ELR (cell line): ENCODE results near the gene ADAM33.

Experiments used
- DNase-seq: peaks from one replicate; pipeline ENCODE4 v3.0.0-alpha.2; 2015; ENCODE audit warnings: low read depth

The ADAM33 gene

GRCh38 chr20:3681931-3682781, at the start of gene ADAM33:
Gene ADAM33, minus strand, starts transcription at chr20:3682010. Its CDS starts 6 bp downstream, at chr20:3682004.
- DNase-seq, result peak; percentile 39

DNA sequence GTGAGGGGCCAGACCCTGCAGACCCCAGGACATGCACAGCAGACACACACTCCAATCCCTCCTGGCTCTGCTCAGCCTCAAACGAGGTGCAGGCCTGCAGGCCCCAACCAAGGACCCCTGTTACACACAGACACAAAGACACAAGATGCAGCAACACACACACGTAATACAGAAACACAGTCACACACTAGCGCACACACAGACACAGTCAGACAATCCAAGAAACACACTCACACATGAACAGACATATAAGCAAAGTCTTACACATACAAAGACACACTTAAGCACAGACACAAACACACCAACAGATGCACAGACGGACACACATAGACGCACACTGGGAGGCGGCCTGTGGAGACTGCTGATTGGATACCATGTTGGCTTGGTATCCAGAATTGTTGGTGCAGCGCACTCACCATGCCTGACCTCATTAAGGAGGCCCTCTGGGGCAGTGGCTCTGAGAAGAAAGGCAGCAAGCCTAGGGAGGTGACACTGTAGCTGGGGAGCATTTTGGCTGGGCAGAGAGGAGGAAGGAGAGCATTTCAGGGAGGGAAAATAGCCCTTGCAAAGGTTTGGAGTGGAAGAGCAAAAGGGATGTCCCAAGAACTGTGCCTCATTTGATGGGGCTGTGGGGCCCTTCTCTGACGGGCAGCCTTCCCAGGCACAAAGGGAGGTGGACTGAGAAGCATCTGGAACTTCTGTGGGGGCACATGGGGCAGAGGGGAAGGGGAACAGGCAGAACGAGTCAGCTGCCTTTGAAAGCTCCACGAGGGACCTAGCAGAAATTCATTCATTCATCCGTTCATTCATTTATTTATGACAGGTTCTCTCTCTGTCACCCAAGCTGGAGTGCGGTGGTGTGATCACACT, 49.2 kb upstream of the ADAM33 start:
- no peak for DNase-seq

DNA sequence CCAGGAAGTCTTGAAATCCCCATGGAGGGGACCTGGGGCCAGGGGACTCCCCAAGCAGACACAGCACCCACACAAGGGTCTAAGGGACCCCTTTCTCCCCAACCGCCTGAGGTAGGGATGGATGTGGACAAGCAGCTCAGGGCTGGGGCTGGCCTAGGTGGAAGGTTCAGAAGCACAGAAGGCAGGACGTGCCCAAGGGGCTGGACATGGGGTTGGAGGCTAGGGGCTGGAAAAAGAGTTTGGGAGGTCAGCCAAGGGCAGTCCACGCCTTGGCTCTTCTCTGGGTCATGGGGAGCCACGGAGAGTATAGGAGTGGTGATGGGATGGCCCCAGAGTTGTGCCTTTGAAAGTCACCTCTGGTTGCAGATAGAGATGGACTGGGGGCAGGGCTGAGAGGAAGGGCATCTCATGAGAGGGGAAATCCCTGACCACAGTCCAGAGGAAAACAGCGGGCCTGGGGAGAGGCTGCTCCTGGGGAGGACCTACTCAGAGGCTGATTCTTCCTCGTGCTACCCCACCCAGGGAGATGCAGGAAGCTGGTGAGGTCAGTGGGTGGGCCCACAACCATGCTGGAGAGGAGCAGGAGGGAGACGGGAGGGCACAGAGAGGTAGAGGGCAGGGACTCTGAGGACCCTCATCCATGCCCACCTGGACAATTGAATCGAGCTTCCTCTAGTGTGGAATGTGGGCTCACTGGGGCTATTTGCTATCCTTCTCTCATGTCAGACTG, 48.2 kb upstream of the ADAM33 start:
- DNase-seq, result no peak

DNA sequence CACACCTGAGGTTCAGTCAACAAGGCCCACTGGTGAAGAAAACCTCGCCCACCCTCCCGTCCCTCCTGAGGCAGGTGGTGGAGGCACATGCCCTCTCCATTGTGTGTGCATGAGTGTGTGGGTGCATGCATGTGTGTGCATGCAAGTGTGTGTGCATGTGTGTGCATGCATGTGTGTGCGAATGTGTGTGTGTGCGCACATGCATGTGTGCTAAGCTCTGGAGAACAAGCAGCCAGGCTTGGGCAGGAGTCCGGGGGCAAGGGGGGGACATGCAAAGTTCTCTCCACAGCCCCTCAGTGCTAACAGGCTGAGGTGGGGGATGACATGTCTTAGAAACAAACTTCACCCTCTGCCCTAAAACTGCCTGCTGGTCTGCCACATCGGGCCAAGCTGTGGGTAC, 47.6 kb upstream of the ADAM33 start:
- no peak for DNase-seq

DNA sequence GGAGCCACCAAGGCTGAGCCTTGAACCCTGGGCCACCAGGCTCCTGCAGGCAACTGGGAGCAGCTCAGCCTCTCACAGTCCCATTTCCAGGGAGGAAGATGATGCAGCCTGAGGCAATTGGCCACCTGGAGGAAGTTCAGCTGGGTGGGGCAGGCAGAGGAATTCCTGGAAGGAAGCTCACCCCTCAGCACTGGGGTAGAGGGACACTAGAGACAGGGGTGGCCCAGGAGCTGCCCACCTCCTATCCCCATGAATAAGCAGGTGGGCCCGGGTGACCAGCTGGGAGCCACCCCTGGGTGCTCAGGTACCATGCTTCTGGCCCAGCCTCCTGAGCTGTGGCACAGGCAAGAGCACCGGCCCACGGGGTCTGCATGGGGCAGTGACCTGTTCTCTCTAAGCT, 47.1 kb upstream of the ADAM33 start:
- DNase-seq, result no peak

DNA sequence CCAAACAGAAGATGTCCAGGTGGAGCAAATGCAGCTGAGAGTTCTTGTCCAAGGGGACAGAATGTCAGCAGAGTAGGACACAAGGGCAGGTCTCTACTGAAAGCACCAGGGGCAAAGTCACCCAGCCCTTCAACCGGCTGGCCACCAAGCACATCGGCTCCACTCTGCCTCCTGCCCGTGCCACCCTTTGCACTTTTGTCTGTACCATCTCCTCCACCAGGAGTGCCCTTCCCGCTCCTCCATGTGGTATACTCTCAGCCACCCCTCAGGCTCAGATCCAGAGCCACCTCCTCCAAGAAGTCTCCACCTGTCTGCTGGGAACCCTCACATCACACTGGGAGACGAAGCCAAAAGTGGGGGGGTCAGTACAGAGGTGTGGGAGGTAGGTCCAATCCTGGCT, 46.5 kb upstream of the ADAM33 start:
- DNase-seq, result no peak

DNA sequence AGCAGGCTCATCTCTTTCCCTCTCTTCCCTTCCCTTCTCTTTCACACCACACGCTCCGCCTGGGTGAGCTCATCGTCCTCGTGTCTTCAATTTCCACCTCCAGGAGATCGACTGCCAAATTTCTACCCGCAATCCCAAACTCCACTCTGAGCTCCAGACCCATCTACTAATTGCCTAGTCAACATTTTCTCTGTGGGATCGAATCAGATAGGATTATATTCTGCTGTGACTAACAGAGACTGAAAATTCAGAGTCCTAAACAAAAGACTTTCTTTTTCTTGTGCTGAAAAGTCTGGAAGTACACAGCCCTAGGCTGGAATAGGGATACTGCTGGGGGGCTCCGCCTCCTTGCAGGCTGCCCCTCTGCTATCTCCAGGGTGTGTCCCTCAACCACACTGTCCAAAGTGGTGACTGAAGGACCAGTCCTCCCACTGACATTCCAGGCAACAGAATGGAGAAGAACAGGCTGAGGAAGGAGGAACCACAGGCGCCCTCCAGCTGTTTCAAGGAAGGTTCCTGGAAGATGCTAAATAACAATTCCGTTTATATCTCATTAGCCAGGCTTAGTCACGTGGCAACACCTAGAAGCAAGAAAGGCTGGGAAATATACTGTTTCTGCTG, 45.7 kb upstream of the ADAM33 start:
- DNase-seq, result peak; percentile 49

DNA sequence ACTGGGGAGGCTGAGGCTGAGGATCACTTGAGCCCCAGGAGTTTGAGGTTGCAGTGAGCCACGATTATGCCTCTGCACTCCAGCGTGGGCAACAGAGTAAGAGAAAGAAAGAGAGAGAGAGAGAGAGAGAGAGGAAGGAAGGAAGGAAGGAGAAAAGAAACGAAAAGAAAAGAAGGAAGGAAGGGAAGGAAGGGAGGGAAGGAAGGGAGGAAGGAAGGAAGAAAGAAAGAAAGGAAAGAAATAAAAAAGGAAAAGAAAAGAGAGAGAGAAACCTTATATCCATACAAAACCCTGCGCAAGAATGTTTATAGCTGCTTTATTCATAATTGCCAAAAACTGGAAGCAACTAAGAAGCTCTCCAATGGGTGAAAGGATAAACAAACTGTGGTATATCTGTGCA, 42.5 kb upstream of the ADAM33 start:
- no peak for DNase-seq

- DNase-seq, result no peak
Measured at GRCh38 chr20:3723284-3723683, 41.5 kb upstream of the ADAM33 start.

- DNase-seq, result no peak
Measured at GRCh38 chr20:3721912-3722311, 40.1 kb upstream of the ADAM33 start.

DNA sequence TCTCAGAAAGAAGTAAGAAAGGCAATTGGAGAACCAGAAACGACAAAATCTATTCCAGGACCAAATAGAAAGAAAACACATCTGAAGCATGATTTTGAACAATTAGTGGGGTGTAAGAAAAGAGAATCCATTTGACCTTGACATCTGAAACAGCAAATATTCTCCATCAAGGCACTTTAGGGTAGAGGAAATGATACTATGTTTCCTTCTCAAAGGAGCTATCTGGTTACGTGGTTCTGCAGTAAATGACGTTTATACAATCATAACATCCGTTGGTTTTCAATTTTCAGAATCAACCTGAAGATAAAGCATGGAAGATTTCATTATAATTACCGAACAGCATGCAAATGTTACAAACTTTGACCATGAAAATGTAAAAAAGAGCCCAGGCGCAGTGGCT, 38.8 kb upstream of the ADAM33 start:
- no peak for DNase-seq

GRCh38 chr20:3720068-3720467, 38.3 kb upstream of the ADAM33 start:
- no peak for DNase-seq

DNA sequence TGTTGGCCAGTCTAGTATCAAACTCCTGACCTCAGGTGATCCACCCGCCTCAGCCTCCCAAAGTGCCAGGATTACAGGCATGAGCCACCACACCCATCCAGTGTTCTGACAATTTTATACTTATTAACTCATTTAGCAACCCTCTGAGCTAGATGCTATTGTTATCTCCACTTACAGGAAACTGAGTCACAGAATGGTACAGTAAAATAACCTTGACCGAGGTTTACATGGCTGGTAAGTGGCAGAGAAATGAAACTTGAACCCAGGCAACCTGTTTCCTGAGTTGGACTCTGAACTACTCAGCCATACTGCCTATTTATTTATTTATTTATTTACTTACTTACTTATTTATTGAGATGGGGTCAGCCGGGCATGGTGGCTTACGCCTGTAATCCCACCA, 37.2 kb upstream of the ADAM33 start:
- DNase-seq, result no peak

DNA sequence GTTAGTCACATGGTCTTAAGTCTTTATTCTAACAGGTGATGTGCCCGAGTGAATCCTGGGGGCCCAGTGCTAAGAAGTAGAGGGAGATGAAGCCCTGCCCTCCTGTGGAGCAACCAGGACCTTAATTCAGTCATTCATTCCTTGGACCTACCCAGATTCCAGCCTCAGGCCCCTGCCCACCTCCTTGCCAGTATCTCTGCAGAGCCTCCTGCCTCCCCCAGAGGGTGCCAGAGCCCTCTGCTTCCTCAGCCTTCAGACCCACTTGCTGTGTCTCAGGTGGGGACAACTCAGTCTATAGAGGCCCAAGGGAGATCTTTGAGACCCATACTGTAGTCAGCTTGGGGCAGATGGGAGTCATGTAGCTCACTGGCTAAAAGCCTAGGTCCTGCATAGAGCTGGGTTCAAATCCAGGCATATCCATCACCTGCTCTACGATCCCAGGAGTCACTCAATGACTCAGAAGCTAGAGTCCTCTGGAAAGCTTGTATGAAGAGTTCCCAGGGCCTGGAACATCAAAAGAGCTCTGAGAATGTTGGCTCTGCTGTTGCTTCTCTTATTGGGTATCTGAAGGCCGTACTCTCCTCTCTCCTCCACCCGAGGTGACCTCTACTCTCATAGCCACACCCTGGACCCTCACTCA, 34.5 kb upstream of the ADAM33 start:
- DNase-seq, result peak; percentile 64

- no peak for DNase-seq
Measured at GRCh38 chr20:3714092-3714491, 32.3 kb upstream of the ADAM33 start.

- DNase-seq, result no peak
Measured at GRCh38 chr20:3712279-3712873, 30.6 kb upstream of the ADAM33 start, which contains the start of gene SIGLEC1. Gene SIGLEC1, minus strand, starts transcription at chr20:3712600. Its CDS starts 5,472 bp downstream, at chr20:3707128.

DNA sequence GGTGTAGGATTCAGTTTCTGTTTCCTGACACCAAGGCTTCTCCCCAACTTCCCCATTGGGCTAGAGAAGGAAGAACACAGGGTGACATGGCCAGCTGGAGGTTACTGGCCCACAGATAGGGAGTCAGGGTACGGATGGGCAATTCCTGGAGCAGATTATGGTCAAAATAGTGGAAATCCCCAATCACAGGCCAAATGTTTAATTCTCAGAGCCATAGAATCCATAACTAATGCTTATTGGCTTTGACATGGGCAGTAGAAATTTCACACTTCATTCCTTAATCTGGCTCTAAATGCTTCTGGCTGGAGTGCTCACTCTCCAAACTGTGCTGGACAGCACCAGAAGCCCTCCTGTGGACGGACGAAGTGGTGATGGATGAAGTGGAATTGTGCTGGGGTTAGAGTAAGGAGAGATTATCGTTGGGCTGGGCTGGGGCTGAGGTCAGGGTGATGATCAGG, 29.7 kb upstream of the ADAM33 start:
- no peak for DNase-seq

DNA sequence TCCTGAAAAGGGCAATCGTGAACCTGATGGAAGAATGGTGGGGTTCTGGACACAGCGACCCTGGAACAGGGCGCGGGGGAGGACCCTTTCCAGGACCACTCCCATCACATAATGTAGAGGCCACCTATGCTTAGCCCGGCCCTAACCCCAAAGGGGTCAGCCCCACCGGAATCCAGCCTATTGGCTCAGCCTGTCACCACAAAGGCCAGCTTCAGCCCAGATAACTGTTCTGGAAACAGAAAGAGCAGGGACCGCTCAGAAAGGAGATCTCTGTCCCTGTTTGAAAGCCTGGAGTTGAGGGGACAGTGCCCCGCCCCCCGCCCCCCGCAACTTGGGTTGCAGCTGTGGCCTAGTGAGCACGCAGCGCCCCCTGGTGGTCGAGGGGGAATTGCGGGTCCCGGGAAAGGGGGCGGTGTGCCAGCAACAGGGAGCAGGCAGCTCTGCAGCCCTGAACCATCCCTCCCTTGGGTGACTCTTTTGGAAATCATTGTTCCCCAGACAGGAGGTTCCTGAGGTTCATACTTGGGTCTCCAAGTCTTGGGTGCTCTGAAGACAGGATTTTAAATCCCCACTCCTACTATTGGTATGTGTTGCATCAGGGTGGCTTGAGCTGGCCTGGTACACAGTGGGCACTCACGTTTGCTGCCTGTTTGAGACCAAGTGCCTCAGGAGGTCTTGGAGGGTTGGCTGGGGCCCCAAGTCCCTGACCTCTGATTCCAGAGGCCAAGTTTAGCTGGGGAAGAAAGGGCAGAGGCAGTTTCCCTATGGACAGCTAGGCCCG, 29.1 kb upstream of the ADAM33 start:
- peak; percentile 57 for DNase-seq

- no peak for DNase-seq
Measured at GRCh38 chr20:3710011-3710466, 28.2 kb upstream of the ADAM33 start.

DNA sequence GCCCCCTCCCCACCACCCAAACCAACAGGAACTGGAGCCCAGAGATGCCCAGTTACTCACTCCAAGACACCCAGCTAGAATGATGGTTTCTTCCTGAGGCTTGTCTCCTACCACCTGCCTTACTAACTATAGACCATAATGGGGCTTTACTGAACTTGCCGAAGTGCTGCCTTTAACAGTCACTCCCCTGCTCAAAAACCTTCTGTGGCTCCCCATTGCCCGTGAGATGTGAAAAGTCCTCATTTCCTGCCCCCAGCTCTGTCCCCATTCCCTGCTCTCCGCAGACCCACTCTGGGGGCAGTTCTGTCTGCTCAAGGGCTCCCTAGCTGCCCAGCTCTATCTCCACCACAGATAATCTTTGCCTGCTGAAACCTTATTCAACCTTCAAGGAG, 25.7 kb upstream of the ADAM33 start:
- DNase-seq, result no peak
